Measurements from ENCODE around the gene TMEM117.

The TMEM117 gene

GRCh38 chr12:44403185-44403584 lies 567.3 kb downstream of the TMEM117 start:
- DNase-seq: no peak

- no peak for DNase-seq
Observed at GRCh38 chr12:44405297-44405696, 569.4 kb downstream of the TMEM117 start.

- DNase-seq: no peak
Observed at GRCh38 chr12:44422559-44422958, 586.7 kb downstream of the TMEM117 start.

GRCh38 chr12:44428825-44429224 lies 592.9 kb downstream of the TMEM117 start:
- DNase-seq: no peak

GRCh38 chr12:44431647-44432343 lies 595.9 kb downstream of the TMEM117 start:
- no peak for DNase-seq

GRCh38 chr12:44433659-44434058 lies 597.8 kb downstream of the TMEM117 start:
- no peak for DNase-seq

GRCh38 chr12:44436756-44437155 lies 600.9 kb downstream of the TMEM117 start:
- no peak for DNase-seq

All from activated CD4-positive, alpha-beta T cell treated with anti-CD3 and anti-CD28 coated beads, Interleukin-2, amount 50 U/mL, for 1 hour (primary cell).